AG09319 (cell line): ENCODE measurements around the gene CACNA2D3.

ENCODE experiments used
- DNase-seq: peaks from one replicate; pipeline ENCODE4 v3.0.0-alpha.2; 2010; ENCODE audit warnings: low read depth; ENCODE audit errors: extremely low read depth
- CTCF ChIP-seq: IDR thresholded peaks from 2 replicates; pipeline ENCODE4 v1.5.1; 2011; ENCODE audit warnings: low read depth, mild to moderate bottlenecking, inconsistent platforms, low read length, moderate library complexity

CACNA2D3 gene

GRCh38 chr3:54905261-54905888 is 783.0 kb downstream of the CACNA2D3 start:
- no peak for DNase-seq
- TF ChIP-seq CTCF = 0 out of 2 replicates have a peak, but pooled peaks have one; percentile 1

- no peak for DNase-seq
- no peak for TF ChIP-seq CTCF
Measured at GRCh38 chr3:54905920-54906319, 783.6 kb downstream of the CACNA2D3 start.

GRCh38 chr3:54906763-54907162 is 784.4 kb downstream of the CACNA2D3 start:
- DNase-seq = no peak
- no peak for TF ChIP-seq CTCF

DNA sequence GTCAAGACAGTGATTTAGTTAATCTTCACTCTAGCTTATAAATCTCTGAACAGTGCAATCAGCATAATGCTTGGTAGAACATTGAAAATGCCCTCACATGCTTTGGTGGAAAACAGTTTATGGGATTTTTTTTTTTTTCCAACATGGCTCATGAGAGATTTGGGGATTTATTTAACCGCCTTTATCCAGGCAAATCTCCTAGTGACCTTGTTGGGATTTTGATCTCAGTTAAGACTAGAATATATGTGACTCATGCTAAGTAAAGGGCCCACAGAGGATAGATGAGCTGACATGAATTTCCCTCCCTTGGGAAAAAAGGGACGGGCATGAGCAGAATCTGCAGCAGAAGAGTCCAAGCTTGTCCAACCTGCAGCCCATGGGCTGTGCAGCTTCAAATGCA is 786.8 kb downstream of the CACNA2D3 start:
- no peak for TF ChIP-seq CTCF
- no peak for DNase-seq

GRCh38 chr3:54914180-54914579 is 791.8 kb downstream of the CACNA2D3 start:
- TF ChIP-seq CTCF = no peak
- DNase-seq = no peak

DNA sequence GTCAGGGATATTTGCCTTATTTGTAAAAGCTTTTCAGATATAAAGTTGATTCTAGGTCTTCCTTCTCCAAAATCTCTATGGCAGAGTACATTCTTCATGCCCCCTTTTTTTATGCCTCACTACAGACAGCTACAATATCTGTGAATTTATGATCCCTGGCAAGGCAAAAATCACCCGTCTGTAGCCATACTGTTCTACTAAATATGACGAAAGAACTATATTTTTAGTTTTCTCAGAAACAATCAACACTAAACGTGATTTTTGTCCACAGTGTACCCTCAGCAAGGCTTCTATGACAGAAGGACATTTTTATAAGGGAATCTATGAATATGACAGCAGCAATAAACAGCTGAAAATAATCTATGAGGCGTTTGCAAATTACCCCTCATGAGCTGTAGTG is 792.8 kb downstream of the CACNA2D3 start:
- no peak for DNase-seq
- TF ChIP-seq CTCF = no peak

DNA sequence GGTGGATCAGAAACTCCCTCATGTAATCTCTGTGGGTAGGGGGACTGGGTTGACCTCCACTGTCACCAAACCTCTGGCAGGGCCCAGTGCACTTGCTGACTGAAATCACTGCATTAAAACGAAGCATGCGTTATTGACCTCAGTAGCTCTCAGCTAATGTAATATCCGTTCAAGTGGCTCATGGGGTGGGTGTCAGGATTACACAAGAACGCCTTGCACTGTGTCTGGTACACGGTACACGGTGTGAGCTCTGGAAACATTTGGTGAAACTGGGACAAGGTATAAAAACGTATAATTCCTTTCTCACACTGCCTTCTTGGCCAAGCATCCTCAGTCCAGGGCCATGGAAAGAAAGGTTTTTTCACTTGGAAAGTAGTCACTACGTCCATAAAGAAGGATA is 793.6 kb downstream of the CACNA2D3 start:
- TF ChIP-seq CTCF = no peak
- DNase-seq = no peak
